Tibial artery (tissue), 4 donors: ENCODE measurements around the gene VPS13C.

ENCODE experiments used
- DNase-seq, 2 donors: peaks; one replicate each; pipeline ENCODE4 v3.0.0-alpha.2; 2019
- H3K27ac ChIP-seq, 2 donors: fragments of 200-600 bp; sonication (generic) in 1 of 2; 1 replicate in 1 of 2; 2 replicates in 1 of 2; pipeline ENCODE4 v1.5.1; 2018 to 2019; ENCODE audit warnings: mild to moderate bottlenecking in 1 of 2
- H3K27me3 ChIP-seq, 2 donors: fragments of 200-600 bp; sonication (generic) in 1 of 2; one replicate each; pipeline versions ENCODE4 v1.5.1 to v1.6.0; 2016 to 2019
- H3K36me3 ChIP-seq, 3 donors: fragments of 200-600 bp; sonication (generic) in 2 of 3; one replicate each; pipeline ENCODE4 v1.5.1; 2016 to 2019; ENCODE audit warnings: mild to moderate bottlenecking in 2 of 3
- H3K4me1 ChIP-seq, 4 donors: fragments of 200-600 bp; sonication (generic) in 2 of 4; 1 replicate in 3 of 4; 2 replicates in 1 of 4; pipeline ENCODE4 v1.5.1; 2016 to 2019
- H3K4me3 ChIP-seq, 2 donors: fragments of 200-600 bp; sonication (generic) in 1 of 2; 1 replicate in 1 of 2; 2 replicates in 1 of 2; pipeline ENCODE4 v1.5.1; 2018 to 2019; ENCODE audit warnings: mild to moderate bottlenecking in 2 of 2
- H3K9me3 ChIP-seq, 3 donors: fragments of 200-600 bp; sonication (generic) in 1 of 3; one replicate each; pipeline ENCODE4 v1.5.1; 2016 to 2019
- intact Hi-C: fragments of 100-400 bp; cut with DNase I; formaldehyde crosslinking; loops from one replicate; pipeline ENCODE4 v1.15.0; 2023; ENCODE audit warnings: low total_unique reads
- TF ChIP-seq, protein P1 (sequence below), 2 experiments: fragments of 200-600 bp in 1 of 2; fragments of 450-650 bp in 1 of 2; IDR thresholded peaks; one replicate each; pipeline ENCODE4 v1.5.1; 2017 to 2019; ENCODE audit warnings: antibody characterized with exemption in 2 of 2, mild to moderate bottlenecking in 1 of 2, moderate library complexity in 1 of 2

Gene VPS13C

DNA sequence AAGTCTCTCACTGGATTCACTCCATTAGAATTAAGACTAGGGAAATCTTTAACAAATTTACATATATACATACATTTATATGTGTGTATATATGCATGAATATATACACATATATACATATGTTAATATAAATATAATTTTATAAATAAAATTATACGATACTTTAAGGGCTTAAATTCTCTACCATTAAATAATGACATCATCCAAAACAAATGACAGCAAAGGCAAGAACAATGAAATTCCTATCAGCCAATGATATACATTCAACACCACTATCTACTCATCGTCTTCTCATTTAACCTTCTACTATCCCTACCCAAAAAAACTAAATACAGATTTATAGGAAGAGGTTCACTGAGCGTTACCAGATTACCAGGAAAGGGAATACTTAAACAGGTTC is 152.0 kb downstream of the VPS13C start:
- H3K36me3 ChIP-seq, result peaks cover 46 to 60% (median 49%) of the 10 kb centered on the region in 3 donors
- intact Hi-C loops, result no loop called here
- DNase-seq, result no peak
- no peaks in the 10 kb centered on the region for H3K9me3 ChIP-seq
- H3K27me3 ChIP-seq, result no peaks in the 10 kb centered on the region
- H3K27ac ChIP-seq, result no peak overlapping the region
- no peak overlapping the region for H3K4me3 ChIP-seq
- TF ChIP-seq, protein P1, sequence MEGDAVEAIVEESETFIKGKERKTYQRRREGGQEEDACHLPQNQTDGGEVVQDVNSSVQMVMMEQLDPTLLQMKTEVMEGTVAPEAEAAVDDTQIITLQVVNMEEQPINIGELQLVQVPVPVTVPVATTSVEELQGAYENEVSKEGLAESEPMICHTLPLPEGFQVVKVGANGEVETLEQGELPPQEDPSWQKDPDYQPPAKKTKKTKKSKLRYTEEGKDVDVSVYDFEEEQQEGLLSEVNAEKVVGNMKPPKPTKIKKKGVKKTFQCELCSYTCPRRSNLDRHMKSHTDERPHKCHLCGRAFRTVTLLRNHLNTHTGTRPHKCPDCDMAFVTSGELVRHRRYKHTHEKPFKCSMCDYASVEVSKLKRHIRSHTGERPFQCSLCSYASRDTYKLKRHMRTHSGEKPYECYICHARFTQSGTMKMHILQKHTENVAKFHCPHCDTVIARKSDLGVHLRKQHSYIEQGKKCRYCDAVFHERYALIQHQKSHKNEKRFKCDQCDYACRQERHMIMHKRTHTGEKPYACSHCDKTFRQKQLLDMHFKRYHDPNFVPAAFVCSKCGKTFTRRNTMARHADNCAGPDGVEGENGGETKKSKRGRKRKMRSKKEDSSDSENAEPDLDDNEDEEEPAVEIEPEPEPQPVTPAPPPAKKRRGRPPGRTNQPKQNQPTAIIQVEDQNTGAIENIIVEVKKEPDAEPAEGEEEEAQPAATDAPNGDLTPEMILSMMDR (IDR thresholded peaks at IDR 0.05), result no peak
- H3K4me1 ChIP-seq, result no peaks in the 10 kb centered on the region

DNA sequence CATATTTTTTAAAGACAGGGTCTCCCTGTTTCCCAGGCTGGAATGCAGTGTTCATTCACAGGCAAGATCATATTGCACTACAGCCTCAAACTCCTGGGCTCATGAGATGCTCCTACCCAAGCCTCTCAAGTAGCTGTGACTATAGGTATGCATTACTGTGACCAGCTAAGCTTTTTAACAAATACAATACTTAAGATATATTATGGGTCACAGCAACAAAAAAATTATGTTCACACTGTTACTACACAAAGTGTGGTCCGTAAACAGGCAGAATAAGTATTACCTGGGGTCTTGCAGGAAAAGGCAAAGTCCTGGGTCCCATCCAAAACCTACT is 152.5 kb downstream of the VPS13C start:
- H3K4me1 ChIP-seq, result no peaks in the 10 kb centered on the region
- H3K9me3 ChIP-seq, result no peaks in the 10 kb centered on the region
- no peak overlapping the region for H3K27ac ChIP-seq
- TF ChIP-seq, protein P1 (IDR thresholded peaks at IDR 0.05), result no peak
- no peaks in the 10 kb centered on the region for H3K27me3 ChIP-seq
- intact Hi-C loops, result no loop called here
- DNase-seq, result no peak
- peaks cover 46 to 60% (median 54%) of the 10 kb centered on the region in 3 donors for H3K36me3 ChIP-seq
- H3K4me3 ChIP-seq, result no peak overlapping the region

DNA sequence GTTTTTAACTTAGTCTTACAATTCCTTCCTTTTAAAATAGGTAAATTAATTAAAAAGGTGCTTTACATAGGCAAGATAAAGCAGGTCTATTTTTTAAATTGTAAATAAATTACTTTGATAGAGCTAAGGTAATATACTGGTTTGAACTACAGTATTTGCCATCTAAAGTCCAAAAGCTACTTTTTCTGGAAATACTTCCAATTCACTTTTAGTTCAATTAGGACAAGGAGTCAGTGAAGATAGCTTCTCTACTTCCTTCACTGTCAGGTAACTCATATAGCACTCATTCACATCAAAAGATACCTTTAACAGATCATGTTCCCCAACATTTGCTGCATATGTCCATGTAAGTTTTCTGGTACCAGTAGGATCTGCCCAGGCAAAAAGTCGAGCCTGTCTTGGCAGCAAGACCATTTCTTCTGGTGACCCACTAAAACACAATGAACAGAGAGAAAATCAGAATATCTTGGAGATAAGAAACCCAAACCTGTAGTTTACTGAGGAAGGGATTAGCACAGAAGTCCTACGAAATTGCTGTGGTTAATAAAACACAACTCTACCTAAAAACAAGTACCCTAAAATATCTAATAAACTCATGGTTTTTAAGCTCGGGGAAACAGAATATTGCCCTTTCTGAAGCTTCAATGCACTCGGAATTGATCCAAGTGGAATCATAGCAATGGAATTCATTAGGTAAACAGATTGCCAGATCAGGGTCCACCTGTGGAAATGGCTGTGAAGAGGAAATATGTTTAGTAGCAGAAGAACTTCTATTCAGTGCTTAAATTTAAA is 153.1 kb downstream of the VPS13C start:
- Histone ChIP-seq H3K9me3 (no peaks in the 10 kb centered on the region), H3K36me3 (peaks cover 46 to 60% (median 55%) of the 10 kb centered on the region in 3 donors), H3K4me1 (no peaks in the 10 kb centered on the region), H3K27ac (no peak overlapping the region), H3K4me3 (no peak overlapping the region), H3K27me3 (no peaks in the 10 kb centered on the region)
- TF ChIP-seq, protein P1 (IDR thresholded peaks at IDR 0.05), result no peak
- no peak for DNase-seq
- intact Hi-C loops, result no loop called here

DNA sequence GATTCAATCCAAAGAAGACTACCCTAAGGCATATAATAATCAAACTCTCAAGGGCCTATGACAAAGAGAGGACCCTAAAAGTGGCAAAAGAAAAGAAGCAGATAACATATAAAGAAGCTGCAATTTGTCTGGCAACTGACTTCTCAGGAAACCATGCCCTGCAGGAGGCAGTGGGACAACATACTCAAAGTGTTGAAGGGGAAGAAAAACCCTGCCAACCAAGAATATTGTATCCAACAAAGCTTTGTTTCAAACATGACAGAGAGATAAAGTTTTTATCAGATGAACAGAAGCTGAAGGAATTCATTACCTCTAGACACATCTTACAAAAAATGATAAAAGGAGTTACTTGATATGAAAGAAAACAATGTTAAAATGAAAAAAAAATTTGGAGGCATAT is 167.1 kb downstream of the VPS13C start:
- no peaks in the 10 kb centered on the region for H3K4me1 ChIP-seq
- intact Hi-C loops, result no loop called here
- TF ChIP-seq, protein P1 (IDR thresholded peaks at IDR 0.05), result no peak
- H3K36me3 ChIP-seq, result peaks cover 46 to 56% (median 55%) of the 10 kb centered on the region in 3 donors
- no peak overlapping the region for H3K4me3 ChIP-seq
- no peak overlapping the region for H3K27ac ChIP-seq
- DNase-seq, result no peak
- no peaks in the 10 kb centered on the region for H3K27me3 ChIP-seq
- peaks cover 0 to 11% (median 9%) of the 10 kb centered on the region in 3 donors for H3K9me3 ChIP-seq

DNA sequence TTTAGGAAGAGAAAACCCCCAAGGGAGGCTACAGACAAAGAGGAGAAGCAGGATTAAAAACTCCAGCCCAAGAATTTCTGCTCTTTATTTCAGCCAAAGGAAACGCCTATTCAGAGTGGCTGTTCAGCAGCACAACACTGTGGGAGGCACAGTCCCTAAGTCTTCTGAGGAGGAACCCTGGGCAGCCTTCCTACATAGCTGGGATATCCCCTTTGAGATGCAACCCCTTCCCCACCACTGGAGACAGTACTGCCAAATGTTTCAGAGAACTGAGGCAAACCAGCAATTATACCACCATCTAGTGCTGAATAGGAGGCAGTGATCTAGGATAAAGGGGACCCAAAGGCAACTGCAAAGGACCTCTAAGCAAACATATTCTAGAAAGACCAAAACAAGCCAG is 168.1 kb downstream of the VPS13C start:
- peaks cover 0 to 11% (median 9%) of the 10 kb centered on the region in 3 donors for H3K9me3 ChIP-seq
- TF ChIP-seq, protein P1 (IDR thresholded peaks at IDR 0.05), result no peak
- no peaks in the 10 kb centered on the region for H3K4me1 ChIP-seq
- H3K4me3 ChIP-seq, result no peak overlapping the region
- intact Hi-C loops, result no loop called here
- no peak for DNase-seq
- H3K27me3 ChIP-seq, result no peaks in the 10 kb centered on the region
- H3K36me3 ChIP-seq, result peaks cover 50 to 61% (median 55%) of the 10 kb centered on the region in 3 donors
- no peak overlapping the region for H3K27ac ChIP-seq
